Measurements from ENCODE around the gene PLCXD1. TPM values are rescaled to one million over a fixed set of nuclear protein-coding genes. Genes with fewer than 3 reads are reported as not detected.
A peak's percentile ranks its signal among the peaks of the same experiment; 100 is the strongest.
"Not testable (repeated sequence)": the region's sequence is repeated elsewhere in the genome, so short reads cannot be mapped to it uniquely, and the experiment has no call there.

The PLCXD1 gene
- total and polyA plus RNA-seq, 4 donors, result 13.4 to 41.5 (median 28.2) TPM

- DNase-seq, result no peak
- Histone ChIP-seq H3K27me3 (ENCODE audit: control insufficient read depth in 3 of 3, insufficient read depth in 3 of 3, low read length in 2 of 3) (no peaks in the 10 kb centered on the region), H3K27ac (ENCODE audit: low read depth in 1 of 2, low read length in 1 of 2) (peak overlapping the region in 1 of 2 donors; percentile 45)
Observed at GRCh38 chrX:349702-350101, 68.5 kb downstream of the PLCXD1 start.

GRCh38 chrX:350148-350533, 69.0 kb downstream of the PLCXD1 start:
- no peaks in the 10 kb centered on the region for H3K27me3 ChIP-seq (ENCODE audit: control insufficient read depth in 3 of 3, insufficient read depth in 3 of 3, low read length in 2 of 3)
- no peak for TF ChIP-seq CTCF (IDR thresholded peaks at IDR 0.05; ENCODE audit: control extremely low read depth, extremely low read depth)

More at GRCh38 chrX:349702-350101, 68.5 kb downstream of the PLCXD1 start:
- H3K9ac ChIP-seq (ENCODE audit: insufficient read depth in 1 of 2, low read length in 2 of 2), result no peak overlapping the region
- H3K36me3 ChIP-seq (ENCODE audit: control insufficient read depth in 4 of 4, insufficient read depth in 4 of 4, low read length in 4 of 4), result peaks cover 4 to 14% (median 7%) of the 10 kb centered on the region in 4 donors
- peaks cover 0 to 2% (median 0%) of the 10 kb centered on the region in 4 donors for H3K9me3 ChIP-seq (ENCODE audit: control insufficient read depth in 4 of 4, insufficient read depth in 3 of 4, low read length in 3 of 4)
- no peak for TF ChIP-seq CTCF (IDR thresholded peaks at IDR 0.05; ENCODE audit: control extremely low read depth, extremely low read depth)
- no peak overlapping the region for H3K4me3 ChIP-seq
- no peak for ATAC-seq (ENCODE audit: insufficient read depth, low FRiP score)
- WGBS, 2 donors, result 84 to 87% methylated on average over 10 of the region's 10 CpGs
- no peaks in the 10 kb centered on the region for H3K4me1 ChIP-seq (ENCODE audit: control insufficient read depth in 5 of 5, insufficient read depth in 5 of 5, low read length in 5 of 5)

GRCh38 chrX:350534-351323, 69.5 kb downstream of the PLCXD1 start:
- Histone ChIP-seq H3K4me3 (no peak overlapping the region), H3K36me3 (ENCODE audit: control insufficient read depth in 4 of 4, insufficient read depth in 4 of 4, low read length in 4 of 4) (peaks cover 0 to 9% (median 5%) of the 10 kb centered on the region in 4 donors), H3K9me3 (ENCODE audit: control insufficient read depth in 4 of 4, insufficient read depth in 3 of 4, low read length in 3 of 4) (peaks cover 0 to 2% (median 0%) of the 10 kb centered on the region in 4 donors), H3K4me1 (ENCODE audit: control insufficient read depth in 5 of 5, insufficient read depth in 5 of 5, low read length in 5 of 5) (no peaks in the 10 kb centered on the region), H3K9ac (ENCODE audit: insufficient read depth in 1 of 2, low read length in 2 of 2) (no peak overlapping the region), H3K27ac (ENCODE audit: low read depth in 1 of 2, low read length in 1 of 2) (no peak overlapping the region), H3K27me3 (ENCODE audit: control insufficient read depth in 3 of 3, insufficient read depth in 3 of 3, low read length in 2 of 3) (no peaks in the 10 kb centered on the region)
- ATAC-seq (ENCODE audit: insufficient read depth, low FRiP score), result no peak
- TF ChIP-seq CTCF (IDR thresholded peaks at IDR 0.05; ENCODE audit: control extremely low read depth, extremely low read depth), result no peak
- WGBS, 2 donors, result 96% methylated on average over 61 of the region's 61 CpGs
- DNase-seq, result no peak

More at GRCh38 chrX:350148-350533, 69.0 kb downstream of the PLCXD1 start:
- Histone ChIP-seq H3K27ac (ENCODE audit: low read depth in 1 of 2, low read length in 1 of 2) (no peak overlapping the region), H3K36me3 (ENCODE audit: control insufficient read depth in 4 of 4, insufficient read depth in 4 of 4, low read length in 4 of 4) (peaks cover 3 to 14% (median 5%) of the 10 kb centered on the region in 4 donors), H3K9me3 (ENCODE audit: control insufficient read depth in 4 of 4, insufficient read depth in 3 of 4, low read length in 3 of 4) (peaks cover 0 to 2% (median 0%) of the 10 kb centered on the region in 4 donors), H3K4me1 (ENCODE audit: control insufficient read depth in 5 of 5, insufficient read depth in 5 of 5, low read length in 5 of 5) (no peaks in the 10 kb centered on the region), H3K9ac (ENCODE audit: insufficient read depth in 1 of 2, low read length in 2 of 2) (no peak overlapping the region), H3K4me3 (no peak overlapping the region)
- 80 to 88% methylated on average over 20 of the region's 20 CpGs for WGBS, 2 donors
- DNase-seq (no peak), ATAC-seq (ENCODE audit: insufficient read depth, low FRiP score) (no peak)

GRCh38 chrX:351324-351641, 70.1 kb downstream of the PLCXD1 start:
- H3K9me3 ChIP-seq (ENCODE audit: control insufficient read depth in 4 of 4, insufficient read depth in 3 of 4, low read length in 3 of 4); DNase-seq; H3K36me3 ChIP-seq (ENCODE audit: control insufficient read depth in 4 of 4, insufficient read depth in 4 of 4, low read length in 4 of 4); H3K4me3 ChIP-seq; H3K9ac ChIP-seq (ENCODE audit: insufficient read depth in 1 of 2, low read length in 2 of 2); ATAC-seq (ENCODE audit: insufficient read depth, low FRiP score); H3K27ac ChIP-seq (ENCODE audit: low read depth in 1 of 2, low read length in 1 of 2); H3K27me3 ChIP-seq (ENCODE audit: control insufficient read depth in 3 of 3, insufficient read depth in 3 of 3, low read length in 2 of 3); H3K4me1 ChIP-seq (ENCODE audit: control insufficient read depth in 5 of 5, insufficient read depth in 5 of 5, low read length in 5 of 5): not testable (repeated sequence)
- 96% methylated on average over 11 of the region's 13 CpGs for WGBS, 2 donors
